Stimulated activated naive B cell treated with anti-CD40 and anti-IgM and Interleukin-4, amounts not matched to agents 10 μg/mL and 1 μg/mL and 100 μg/mL, for 72 hours (primary cell): ENCODE data around the gene MBD1.
A peak's percentile ranks its signal among the peaks of the same experiment; 100 is the strongest.
"Not testable (repeated sequence)": the region's sequence is repeated elsewhere in the genome, so short reads cannot be mapped to it uniquely, and the experiment has no call there.

Experiments used
- ATAC-seq, 2 donors: fragments of 150-1000 bp; cut with Tn5 transposase; replicated peaks; 2 replicates each; pipeline ENCODE4 v1.10.0; 2021; ENCODE audit warnings: moderate library complexity in 1 of 2
- DNase-seq: peaks from one replicate; pipeline ENCODE4 v3.0.0; 2021
- H3K27ac Mint-ChIP-seq: one replicate; pipeline ENCODE4 v1.8.0; 2022; ENCODE audit warnings: mild to moderate bottlenecking, mixed read lengths
- H3K27me3 Mint-ChIP-seq, 2 donors: one replicate each; pipeline ENCODE4 v1.8.0; 2022; ENCODE audit warnings: mixed read lengths in 2 of 2
- H3K36me3 Mint-ChIP-seq, 2 donors: one replicate each; pipeline ENCODE4 v1.8.0; 2022; ENCODE audit warnings: mixed read lengths in 2 of 2, mild to moderate bottlenecking in 1 of 2
- H3K4me1 Mint-ChIP-seq, 2 donors: one replicate each; pipeline ENCODE4 v1.8.0; 2022; ENCODE audit warnings: mixed read lengths in 2 of 2, mild to moderate bottlenecking in 1 of 2
- H3K4me3 Mint-ChIP-seq, 2 donors: one replicate each; pipeline ENCODE4 v1.8.0; 2022; ENCODE audit warnings: mild to moderate bottlenecking in 2 of 2, mixed read lengths in 2 of 2, moderate library complexity in 1 of 2
- H3K9me3 Mint-ChIP-seq, 2 donors: one replicate each; pipeline ENCODE4 v1.8.0; 2022; ENCODE audit warnings: mixed read lengths in 2 of 2, mild to moderate bottlenecking in 1 of 2

Gene MBD1

DNA sequence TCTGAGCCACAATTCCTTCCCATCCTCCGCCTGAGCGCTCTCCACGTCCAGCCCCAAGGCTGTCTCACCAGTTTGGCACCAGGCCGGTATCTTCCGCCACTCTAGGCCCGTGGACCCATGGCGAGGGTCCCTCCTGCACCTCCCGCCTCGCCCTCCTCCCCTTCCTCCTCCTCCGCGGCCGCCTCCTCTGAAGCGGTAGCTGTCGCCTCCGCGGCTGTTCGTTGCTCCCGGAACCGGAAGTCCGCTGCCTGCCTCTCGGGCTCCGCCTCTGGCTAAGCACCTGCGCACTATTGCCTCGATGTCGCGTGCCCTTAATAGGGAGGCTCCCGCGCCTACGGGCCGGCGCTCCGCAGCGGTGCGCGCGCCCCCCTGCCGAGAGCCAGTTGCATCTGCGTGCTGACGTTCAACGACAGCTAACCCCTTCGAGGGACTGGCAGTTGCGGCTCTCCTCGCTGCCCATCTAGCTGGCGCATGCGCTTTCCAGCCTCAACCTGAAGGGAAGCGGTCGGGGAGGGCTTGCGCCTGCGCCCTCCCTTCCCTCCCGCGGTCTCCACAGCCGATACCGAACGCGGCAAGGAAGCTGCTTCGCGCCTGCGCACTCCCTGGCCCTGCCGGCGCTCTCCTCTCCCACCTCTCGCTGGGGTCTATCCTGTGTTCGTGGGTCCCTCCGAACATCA lies at the start of gene MBD1:
Gene MBD1 (minus strand): TSS at position 229 of the 677 bp plus-strand sequence. CDS start 1,531 bp downstream, outside the sequence.
- DNase-seq = peak; percentile 98

DNA sequence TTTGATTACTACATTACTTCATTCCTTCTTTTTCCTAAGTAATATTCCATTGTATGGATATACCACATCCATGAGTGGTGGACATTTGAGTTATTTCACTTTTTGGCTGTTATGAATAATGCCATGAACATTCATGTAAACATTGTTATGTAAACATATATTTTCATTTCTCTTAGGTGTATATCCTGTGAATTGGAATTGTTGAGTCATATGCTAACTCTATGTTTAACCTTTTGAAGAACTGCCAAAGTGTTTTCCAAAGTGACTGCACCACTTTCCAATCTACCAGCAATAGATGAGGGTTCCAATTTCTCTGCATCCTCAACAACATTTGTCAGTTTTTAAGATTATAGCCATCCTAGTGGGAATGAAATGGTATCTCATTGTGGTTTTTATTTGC lies 48.9 kb upstream of the MBD1 start:
- Mint-ChIP-seq H3K27me3 (peaks cover 0 to 7% of the 10 kb centered on the region in 2 donors), H3K4me1 (peaks cover 30 to 45% of the 10 kb centered on the region in 2 donors), H3K27ac (no peak overlapping the region), H3K9me3 (no peaks in the 10 kb centered on the region), H3K36me3 (peaks cover 0 to 2% of the 10 kb centered on the region in 2 donors), H3K4me3 (no peak overlapping the region)
- ATAC-seq = no peak
- no peak for DNase-seq

More for the DNA sequence above, at the start of gene MBD1:
- no peaks in the 10 kb centered on the region for H3K27me3 Mint-ChIP-seq
- H3K27ac Mint-ChIP-seq = peak within 1 kb of the TSS; percentile 97
- H3K9me3 Mint-ChIP-seq = no peaks in the 10 kb centered on the region
- peaks cover 53 to 69% of the 10 kb centered on the region in 2 donors for H3K36me3 Mint-ChIP-seq
- peak within 1 kb of the TSS; percentile 96 to 97 for H3K4me3 Mint-ChIP-seq
- peak; percentile 96 for ATAC-seq
- peaks cover 47 to 66% of the 10 kb centered on the region in 2 donors for H3K4me1 Mint-ChIP-seq

- DNase-seq = no peak
- peaks cover 17 to 34% of the 10 kb centered on the region in 2 donors for H3K4me1 Mint-ChIP-seq
- no peak overlapping the region for H3K4me3 Mint-ChIP-seq
- no peak for ATAC-seq
- no peak overlapping the region for H3K27ac Mint-ChIP-seq
- H3K27me3 Mint-ChIP-seq = peaks cover 0 to 11% of the 10 kb centered on the region in 2 donors
- peaks cover 0 to 2% of the 10 kb centered on the region in 2 donors for H3K36me3 Mint-ChIP-seq
- no peaks in the 10 kb centered on the region for H3K9me3 Mint-ChIP-seq
Observed at GRCh38 chr18:50327983-50328382, 46.7 kb upstream of the MBD1 start.

- H3K27ac Mint-ChIP-seq = no peak overlapping the region
- no peaks in the 10 kb centered on the region for H3K9me3 Mint-ChIP-seq
- DNase-seq (no peak), ATAC-seq (peak; percentile 31 to 55)
- H3K36me3 Mint-ChIP-seq = no peaks in the 10 kb centered on the region
- H3K4me1 Mint-ChIP-seq = peaks cover 13 to 31% of the 10 kb centered on the region in 2 donors
- peaks cover 5 to 6% of the 10 kb centered on the region in 2 donors for H3K27me3 Mint-ChIP-seq
- peak overlapping the region; percentile 60 to 72 for H3K4me3 Mint-ChIP-seq
Observed at GRCh38 chr18:50320719-50321118, 39.4 kb upstream of the MBD1 start.

GRCh38 chr18:50315100-50315871 lies 34.0 kb upstream of the MBD1 start:
- peak; percentile 71 to 75 for ATAC-seq
- Mint-ChIP-seq H3K27me3 (no peaks in the 10 kb centered on the region), H3K36me3 (no peaks in the 10 kb centered on the region), H3K4me3 (peak overlapping the region; percentile 2 to 21), H3K27ac (peak overlapping the region; percentile 51), H3K9me3 (peaks cover 0 to 3% of the 10 kb centered on the region in 2 donors), H3K4me1 (peaks cover 31 to 57% of the 10 kb centered on the region in 2 donors)
- no peak for DNase-seq

DNA sequence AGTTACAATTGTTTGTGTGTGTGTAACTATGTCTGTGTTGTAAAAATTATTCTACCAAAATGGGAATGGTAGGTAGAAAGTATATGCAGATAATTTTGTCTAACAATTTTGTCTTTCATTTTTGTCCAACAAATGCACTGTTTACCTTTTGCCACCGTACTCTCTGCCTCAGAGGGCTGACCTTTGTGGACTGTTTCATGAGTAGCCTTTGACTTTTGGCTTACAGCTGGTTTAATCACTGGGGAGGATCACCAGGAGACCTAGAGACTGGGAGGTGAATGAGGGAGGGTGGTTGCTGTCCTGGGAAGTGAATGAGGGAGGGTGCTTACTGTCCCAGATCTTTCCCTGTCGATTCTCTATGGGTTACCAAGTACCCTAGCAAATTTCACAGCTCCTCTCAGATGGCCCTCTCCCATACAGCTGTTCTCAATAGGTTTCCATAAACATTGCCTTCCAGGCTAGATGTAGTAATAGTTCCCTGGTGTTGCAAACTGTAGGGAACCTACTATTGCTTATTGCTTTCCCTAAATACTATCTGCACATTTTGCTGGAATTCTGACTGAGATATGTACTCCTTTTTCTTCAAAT lies 32.6 kb upstream of the MBD1 start:
- H3K4me1 Mint-ChIP-seq = peaks cover 35 to 64% of the 10 kb centered on the region in 2 donors
- no peak for DNase-seq
- peak overlapping the region; percentile 72 for H3K27ac Mint-ChIP-seq
- H3K36me3 Mint-ChIP-seq = no peaks in the 10 kb centered on the region
- ATAC-seq = no peak
- no peaks in the 10 kb centered on the region for H3K27me3 Mint-ChIP-seq
- H3K9me3 Mint-ChIP-seq = peaks cover 0 to 3% of the 10 kb centered on the region in 2 donors
- H3K4me3 Mint-ChIP-seq = peak overlapping the region in 1 of 2 donors; percentile 20

DNA sequence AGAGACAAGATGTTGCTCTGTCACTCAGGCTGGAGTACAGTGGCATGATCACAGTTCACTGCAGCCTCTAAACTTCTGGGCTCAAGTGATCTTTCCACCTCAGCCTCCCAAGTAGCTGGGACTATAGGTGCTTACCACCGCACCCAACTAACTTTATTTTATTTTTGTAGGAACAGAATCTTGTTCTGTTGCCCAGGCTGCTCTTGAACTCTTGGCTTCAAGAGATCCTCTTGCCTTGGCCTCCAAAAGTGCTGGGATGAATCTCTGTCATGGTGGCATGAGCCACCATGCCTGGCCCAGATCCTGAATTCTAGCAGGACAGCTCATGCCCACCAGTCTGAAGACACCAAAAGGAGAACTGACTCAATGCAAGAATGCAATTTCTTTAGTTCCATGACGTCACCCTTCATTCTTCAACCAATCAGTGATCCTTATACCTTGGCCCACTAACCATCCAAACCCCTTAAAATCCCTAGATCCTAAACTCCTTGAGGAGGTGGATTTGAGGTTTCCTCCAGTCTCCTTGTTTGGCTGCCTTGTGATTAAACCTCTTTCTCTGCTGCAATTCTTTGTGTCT lies 31.8 kb upstream of the MBD1 start:
- Mint-ChIP-seq H3K27ac (peak overlapping the region; percentile 97), H3K4me3 (peak overlapping the region; percentile 32 to 60), H3K4me1 (peaks cover 38 to 73% of the 10 kb centered on the region in 2 donors), H3K9me3 (peaks cover 0 to 3% of the 10 kb centered on the region in 2 donors), H3K36me3 (no peaks in the 10 kb centered on the region), H3K27me3 (no peaks in the 10 kb centered on the region)
- peak; percentile 39 for DNase-seq
- peak; percentile 72 to 76 for ATAC-seq

- Mint-ChIP-seq H3K27ac (peak overlapping the region; percentile 95), H3K36me3 (no peaks in the 10 kb centered on the region), H3K9me3 (peaks cover 0 to 3% of the 10 kb centered on the region in 2 donors), H3K4me3 (peak overlapping the region; percentile 61 to 65), H3K4me1 (peaks cover 39 to 79% of the 10 kb centered on the region in 2 donors), H3K27me3 (no peaks in the 10 kb centered on the region)
- DNase-seq = peak; percentile 53
- ATAC-seq = peak; percentile 84 to 86
Observed at GRCh38 chr18:50312296-50313030, 31.1 kb upstream of the MBD1 start.

DNA sequence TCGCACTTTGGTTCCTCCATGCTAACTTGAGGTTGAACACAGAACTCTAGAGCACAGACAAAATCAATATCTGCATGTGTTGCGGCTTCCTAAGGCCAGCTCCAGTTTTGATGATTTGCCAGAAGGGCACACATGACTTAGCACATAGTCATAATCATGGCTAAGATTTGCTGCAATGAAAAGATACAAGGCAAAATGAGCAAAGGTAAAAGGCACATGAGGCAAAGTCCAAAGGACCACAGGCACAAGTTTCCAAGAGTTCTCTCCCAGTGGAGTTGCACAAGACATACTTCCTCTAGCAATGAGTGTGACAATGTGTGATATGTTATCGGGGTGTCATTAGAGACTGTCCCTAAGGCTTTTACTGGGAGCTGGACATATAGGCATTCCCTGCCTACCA lies 30.3 kb upstream of the MBD1 start:
- no peaks in the 10 kb centered on the region for H3K36me3 Mint-ChIP-seq
- no peak for DNase-seq
- ATAC-seq = no peak
- peak overlapping the region; percentile 95 for H3K27ac Mint-ChIP-seq
- no peaks in the 10 kb centered on the region for H3K27me3 Mint-ChIP-seq
- H3K4me1 Mint-ChIP-seq = peaks cover 43 to 81% of the 10 kb centered on the region in 2 donors
- H3K4me3 Mint-ChIP-seq = no peak overlapping the region
- peaks cover 0 to 3% of the 10 kb centered on the region in 2 donors for H3K9me3 Mint-ChIP-seq

GRCh38 chr18:50310080-50310479 lies 28.8 kb upstream of the MBD1 start:
- Mint-ChIP-seq H3K27ac (no peak overlapping the region), H3K27me3 (no peaks in the 10 kb centered on the region), H3K36me3 (no peaks in the 10 kb centered on the region), H3K4me1 (peaks cover 39 to 72% of the 10 kb centered on the region in 2 donors), H3K9me3 (peaks cover 0 to 5% of the 10 kb centered on the region in 2 donors), H3K4me3 (no peak overlapping the region)
- ATAC-seq (no peak), DNase-seq (no peak)

- not testable (repeated sequence) for H3K36me3 Mint-ChIP-seq, ATAC-seq, H3K4me3 Mint-ChIP-seq, H3K9me3 Mint-ChIP-seq, DNase-seq, H3K27ac Mint-ChIP-seq, H3K27me3 Mint-ChIP-seq
- peaks cover 31 to 59% of the 10 kb centered on the region in 2 donors for H3K4me1 Mint-ChIP-seq
Observed at GRCh38 chr18:50308851-50309250, 27.5 kb upstream of the MBD1 start.

GRCh38 chr18:50307738-50308470 lies 26.6 kb upstream of the MBD1 start:
- H3K27ac Mint-ChIP-seq = peak overlapping the region; percentile 86
- H3K4me1 Mint-ChIP-seq = peaks cover 25 to 50% of the 10 kb centered on the region in 2 donors
- H3K36me3 Mint-ChIP-seq = no peaks in the 10 kb centered on the region
- H3K27me3 Mint-ChIP-seq = no peaks in the 10 kb centered on the region
- peak; percentile 85 for DNase-seq
- H3K9me3 Mint-ChIP-seq = peaks cover 0 to 2% of the 10 kb centered on the region in 2 donors
- ATAC-seq = peak; percentile 95 to 97
- H3K4me3 Mint-ChIP-seq = peak overlapping the region; percentile 87 to 93

DNA sequence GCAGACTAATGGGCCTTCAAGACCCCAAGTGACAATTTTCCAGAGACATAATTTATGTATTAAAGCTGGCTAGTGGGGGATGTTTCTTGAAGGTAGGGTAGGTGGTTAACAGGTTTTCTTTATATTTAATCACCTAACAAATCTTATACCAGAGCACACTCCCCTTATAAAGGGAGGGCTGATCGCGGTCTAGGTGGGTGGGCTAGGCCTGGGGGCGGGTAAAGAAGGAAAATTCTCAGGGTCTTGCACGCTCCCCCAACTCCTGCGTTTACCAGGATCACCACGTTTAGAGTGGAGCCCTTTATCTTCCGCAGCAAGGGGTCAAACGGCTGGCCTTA lies 26.0 kb upstream of the MBD1 start:
- peak; percentile 4 to 19 for ATAC-seq
- no peaks in the 10 kb centered on the region for H3K36me3 Mint-ChIP-seq
- no peaks in the 10 kb centered on the region for H3K27me3 Mint-ChIP-seq
- no peak for DNase-seq
- peak overlapping the region; percentile 86 for H3K27ac Mint-ChIP-seq
- H3K4me3 Mint-ChIP-seq = peak overlapping the region; percentile 87 to 93
- peaks cover 0 to 2% of the 10 kb centered on the region in 2 donors for H3K9me3 Mint-ChIP-seq
- H3K4me1 Mint-ChIP-seq = peaks cover 22 to 45% of the 10 kb centered on the region in 2 donors
